Progenitor cell of endocrine pancreas (in vitro differentiated cells): Measurements from ENCODE around the gene SPRR2B. TPM values are rescaled to one million over a fixed set of nuclear protein-coding genes. Genes with fewer than 3 reads are reported as not detected.

Experiments
- DNase-seq: peaks from one replicate; pipeline ENCODE4 v3.0.0; 2021; ENCODE audit warnings: low spot score; ENCODE audit not compliant: unreplicated experiment
- H3K27ac Mint-ChIP-seq: 2 replicates; pipeline ENCODE4 v1.8.0; 2021; ENCODE audit warnings: mild to moderate bottlenecking, moderate library complexity, mixed read lengths
- H3K27me3 Mint-ChIP-seq: 2 replicates; pipeline ENCODE4 v1.8.0; 2021; ENCODE audit warnings: mixed read lengths
- H3K36me3 Mint-ChIP-seq: 2 replicates; pipeline ENCODE4 v1.8.0; 2022; ENCODE audit warnings: mixed read lengths; ENCODE audit not compliant: insufficient read depth
- H3K4me1 Mint-ChIP-seq: 2 replicates; pipeline ENCODE4 v1.8.0; 2021; ENCODE audit warnings: low read depth, mixed read lengths
- H3K4me3 Mint-ChIP-seq: 2 replicates; pipeline ENCODE4 v1.8.0; 2021; ENCODE audit warnings: low read depth, mild to moderate bottlenecking, moderate library complexity, mixed read lengths
- H3K9me3 Mint-ChIP-seq: 2 replicates; pipeline ENCODE4 v1.8.0; 2021; ENCODE audit warnings: low read depth, mixed read lengths
- total RNA-seq: library from RNA; stranded (reverse); gene quantifications from 2 replicates; pipeline ENCODE4 v1.2.1, GENCODE V29; 2021
- TF ChIP-seq, protein P1 (sequence below): fragments of 200-600 bp; sonication (generic); IDR thresholded peaks from one replicate; pipeline ENCODE4 v1.5.0; 2021; ENCODE audit warnings: antibody characterized with exemption, mild to moderate bottlenecking; ENCODE audit not compliant: unreplicated experiment

The SPRR2B gene
- total RNA-seq, 1 donor from 2014 or later, result not detected

DNA sequence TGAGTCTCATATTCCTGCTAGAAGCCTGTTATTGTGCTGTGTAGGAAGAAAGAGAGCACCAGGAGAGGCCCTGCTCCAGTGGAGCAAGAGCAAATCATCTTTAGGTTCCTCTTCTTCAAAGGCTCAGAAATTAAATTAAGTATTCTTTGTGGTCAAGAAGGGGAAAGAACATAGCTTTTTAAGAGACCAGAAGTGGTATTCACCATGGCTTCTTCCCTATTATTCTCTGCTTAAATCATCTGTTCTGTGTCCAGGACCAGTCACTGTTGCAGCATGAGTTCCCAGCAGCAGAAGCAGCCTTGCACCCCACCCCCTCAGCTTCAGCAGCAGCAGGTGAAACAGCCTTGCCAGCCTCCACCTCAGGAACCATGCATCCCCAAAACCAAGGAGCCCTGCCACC, 39.3 kb downstream of the SPRR2B start:
- Mint-ChIP-seq H3K4me3 (no peak overlapping the region), H3K4me1 (peaks cover 3% of the 10 kb centered on the region), H3K9me3 (no peaks in the 10 kb centered on the region), H3K36me3 (no peaks in the 10 kb centered on the region), H3K27me3 (no peaks in the 10 kb centered on the region), H3K27ac (no peak overlapping the region)
- no peak for DNase-seq
- TF ChIP-seq, protein P1, sequence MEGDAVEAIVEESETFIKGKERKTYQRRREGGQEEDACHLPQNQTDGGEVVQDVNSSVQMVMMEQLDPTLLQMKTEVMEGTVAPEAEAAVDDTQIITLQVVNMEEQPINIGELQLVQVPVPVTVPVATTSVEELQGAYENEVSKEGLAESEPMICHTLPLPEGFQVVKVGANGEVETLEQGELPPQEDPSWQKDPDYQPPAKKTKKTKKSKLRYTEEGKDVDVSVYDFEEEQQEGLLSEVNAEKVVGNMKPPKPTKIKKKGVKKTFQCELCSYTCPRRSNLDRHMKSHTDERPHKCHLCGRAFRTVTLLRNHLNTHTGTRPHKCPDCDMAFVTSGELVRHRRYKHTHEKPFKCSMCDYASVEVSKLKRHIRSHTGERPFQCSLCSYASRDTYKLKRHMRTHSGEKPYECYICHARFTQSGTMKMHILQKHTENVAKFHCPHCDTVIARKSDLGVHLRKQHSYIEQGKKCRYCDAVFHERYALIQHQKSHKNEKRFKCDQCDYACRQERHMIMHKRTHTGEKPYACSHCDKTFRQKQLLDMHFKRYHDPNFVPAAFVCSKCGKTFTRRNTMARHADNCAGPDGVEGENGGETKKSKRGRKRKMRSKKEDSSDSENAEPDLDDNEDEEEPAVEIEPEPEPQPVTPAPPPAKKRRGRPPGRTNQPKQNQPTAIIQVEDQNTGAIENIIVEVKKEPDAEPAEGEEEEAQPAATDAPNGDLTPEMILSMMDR, result no peak

DNA sequence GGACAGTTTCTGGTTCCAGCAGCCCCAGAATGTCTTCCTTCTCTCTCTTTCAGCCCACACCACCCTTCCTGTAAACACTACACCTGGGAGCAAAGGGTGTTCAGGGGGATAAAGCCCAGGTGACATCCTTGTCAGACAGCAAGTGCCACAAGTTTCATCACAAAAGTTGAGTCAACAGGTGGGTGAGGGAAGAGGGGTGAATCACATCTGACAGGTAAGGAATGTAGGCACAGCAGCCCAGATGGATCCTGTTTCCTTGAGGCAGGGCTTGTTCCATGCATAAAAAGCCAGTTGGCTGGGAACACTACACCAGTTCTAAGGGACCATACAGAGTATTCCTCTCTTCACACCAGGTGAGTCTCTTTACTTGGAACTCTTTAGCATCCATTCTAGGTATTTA, 40.5 kb downstream of the SPRR2B start, which contains the start of gene SPRR1B:
Gene SPRR1B (plus strand): TSS at position 309 of the 400 bp plus-strand sequence. CDS start 1,143 bp downstream, outside the sequence.
- Mint-ChIP-seq H3K36me3 (no peaks in the 10 kb centered on the region), H3K9me3 (no peaks in the 10 kb centered on the region), H3K27ac (no peak within 1 kb of the TSS), H3K27me3 (no peaks in the 10 kb centered on the region), H3K4me3 (no peak within 1 kb of the TSS), H3K4me1 (peaks cover 3% of the 10 kb centered on the region)
- TF ChIP-seq, protein P1, result no peak
- no peak for DNase-seq

DNA sequence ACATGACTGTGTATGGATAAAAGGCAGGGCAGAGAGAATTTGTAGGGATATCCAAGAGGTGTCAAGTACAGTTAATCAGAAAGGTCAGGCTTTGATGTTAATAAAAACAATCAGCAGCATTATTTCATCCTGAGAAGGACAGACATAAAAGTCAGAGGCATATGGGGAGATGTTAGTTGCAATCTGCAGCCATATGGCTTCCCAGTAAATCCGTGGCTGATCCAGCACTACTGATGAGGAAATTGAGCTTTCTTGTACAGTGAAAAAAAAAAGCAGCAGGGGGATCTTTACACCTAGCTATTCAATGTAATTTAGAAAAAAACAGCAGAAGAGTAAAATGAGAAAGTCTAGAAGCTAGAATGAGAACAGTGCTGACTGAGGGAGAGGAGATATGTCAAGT, 42.6 kb downstream of the SPRR2B start:
- DNase-seq, result no peak
- Mint-ChIP-seq H3K4me3 (no peak overlapping the region), H3K36me3 (no peaks in the 10 kb centered on the region), H3K4me1 (no peaks in the 10 kb centered on the region), H3K27me3 (no peaks in the 10 kb centered on the region), H3K9me3 (no peaks in the 10 kb centered on the region), H3K27ac (no peak overlapping the region)
- TF ChIP-seq, protein P1, result no peak

DNA sequence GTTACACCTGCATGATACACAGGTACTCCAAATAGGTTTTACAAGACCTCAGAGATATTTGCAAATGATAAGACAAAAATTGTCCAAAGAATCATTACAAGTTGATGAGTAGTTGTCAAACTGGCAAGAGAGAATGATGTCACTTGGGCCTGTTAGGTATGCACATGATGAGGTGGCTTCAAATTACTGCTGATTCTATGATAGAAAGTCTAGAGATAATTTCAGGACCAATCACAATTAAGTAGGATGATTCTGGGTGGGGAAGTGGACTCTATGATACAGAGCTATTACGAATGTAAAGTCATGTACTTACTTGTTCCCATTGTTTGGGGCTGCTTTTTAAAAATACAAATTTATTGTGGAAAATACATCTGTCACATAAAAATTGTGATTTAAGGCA, 45.6 kb downstream of the SPRR2B start:
- no peaks in the 10 kb centered on the region for H3K36me3 Mint-ChIP-seq
- no peaks in the 10 kb centered on the region for H3K9me3 Mint-ChIP-seq
- peaks cover 11% of the 10 kb centered on the region for H3K4me1 Mint-ChIP-seq
- no peaks in the 10 kb centered on the region for H3K27me3 Mint-ChIP-seq
- H3K27ac Mint-ChIP-seq, result no peak overlapping the region
- TF ChIP-seq, protein P1, result no peak
- no peak overlapping the region for H3K4me3 Mint-ChIP-seq
- no peak for DNase-seq

DNA sequence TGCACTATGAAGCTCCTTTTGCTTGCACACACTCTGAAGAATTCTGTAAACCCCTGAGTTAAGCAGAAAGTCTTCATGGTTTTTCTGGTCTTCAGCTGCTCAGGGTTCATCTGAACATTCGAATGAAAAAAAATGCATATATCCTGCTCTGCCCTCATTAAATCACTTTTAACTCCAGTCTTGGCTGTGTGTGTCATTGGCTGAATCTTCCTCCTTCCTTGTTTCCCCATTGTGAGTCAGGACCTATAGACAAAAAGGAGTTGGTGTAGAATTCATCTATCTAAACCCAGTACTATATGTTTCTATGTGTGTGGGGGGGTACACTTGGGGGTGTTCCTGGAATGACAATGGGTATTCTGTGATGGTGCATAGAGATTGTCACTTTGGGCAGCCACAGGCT, 47.0 kb downstream of the SPRR2B start:
- Mint-ChIP-seq H3K27me3 (no peaks in the 10 kb centered on the region), H3K9me3 (no peaks in the 10 kb centered on the region), H3K4me1 (peaks cover 13% of the 10 kb centered on the region), H3K27ac (no peak overlapping the region), H3K4me3 (no peak overlapping the region), H3K36me3 (no peaks in the 10 kb centered on the region)
- DNase-seq, result no peak
- TF ChIP-seq, protein P1, result no peak
